ENCODE data around the gene GMIP.
"Not testable (repeated sequence)": the region's sequence is repeated elsewhere in the genome, so short reads cannot be mapped to it uniquely, and the experiment has no call there.

The GMIP gene

GRCh38 chr19:19606021-19606420, 37.4 kb downstream of the GMIP start:
- no peak for DNase-seq (ENCODE audit: low spot score)

- DNase-seq (ENCODE audit: low spot score): no peak
Observed at GRCh38 chr19:19602713-19603324, 40.6 kb downstream of the GMIP start.

- no peak for DNase-seq (ENCODE audit: low spot score)
Observed at GRCh38 chr19:19602136-19602712, 41.2 kb downstream of the GMIP start.

DNA sequence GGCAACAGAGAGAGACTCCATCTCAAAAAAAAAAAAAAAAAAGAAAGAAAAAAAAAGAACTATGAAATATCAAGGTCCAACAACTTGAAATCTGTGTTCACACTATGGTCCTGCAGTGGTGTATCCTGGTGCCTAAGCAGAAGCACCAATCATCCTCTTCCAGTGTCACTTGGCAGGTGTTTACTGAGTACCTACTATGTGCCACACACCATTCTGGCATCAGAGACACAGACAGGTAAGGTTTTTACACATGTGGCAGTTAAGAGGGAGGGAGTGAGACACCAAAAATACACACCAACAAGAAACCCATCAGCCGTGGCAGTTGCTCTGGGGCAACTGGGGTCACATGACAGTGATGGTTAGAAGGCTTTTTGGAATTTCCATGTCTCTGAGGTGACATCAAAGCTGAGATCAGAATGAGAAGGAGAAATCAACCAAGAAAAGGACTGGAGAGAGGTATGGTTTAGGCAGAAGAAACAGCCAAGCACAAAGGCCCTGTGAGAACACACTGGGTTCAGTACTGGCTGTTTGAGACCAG, 42.6 kb downstream of the GMIP start:
- DNase-seq (ENCODE audit: low spot score): no peak

- not testable (repeated sequence) for DNase-seq (ENCODE audit: low spot score)
Observed at GRCh38 chr19:19598728-19599451, 44.6 kb downstream of the GMIP start.

GRCh38 chr19:19597809-19598306, 45.6 kb downstream of the GMIP start:
- no peak for DNase-seq (ENCODE audit: low spot score)

DNA sequence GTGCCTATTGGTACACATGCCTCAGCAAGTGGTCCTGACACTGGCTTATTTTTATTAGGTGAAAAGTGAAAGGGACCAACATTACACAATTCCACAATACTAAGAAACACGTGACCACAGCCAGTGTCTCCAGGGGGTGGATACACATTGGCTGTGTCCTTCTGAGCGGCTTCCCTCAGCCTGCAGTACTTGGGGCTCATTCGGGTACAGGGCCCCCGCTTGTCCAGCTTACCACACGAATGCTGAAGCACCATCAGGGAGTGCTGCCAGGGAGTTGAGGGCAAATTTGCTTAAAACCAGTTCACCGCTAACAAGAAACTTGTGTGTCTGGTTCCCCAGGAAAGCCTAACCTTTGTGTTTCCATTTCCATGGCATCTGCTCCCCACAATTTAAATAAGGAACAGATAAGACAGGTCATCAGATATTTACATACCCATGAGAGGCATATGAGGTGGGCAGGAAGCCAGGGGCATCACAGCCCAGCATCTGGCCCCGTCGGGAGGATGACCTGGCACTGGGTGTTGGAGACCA, 48.2 kb downstream of the GMIP start:
- DNase-seq (ENCODE audit: low spot score): no peak

DNA sequence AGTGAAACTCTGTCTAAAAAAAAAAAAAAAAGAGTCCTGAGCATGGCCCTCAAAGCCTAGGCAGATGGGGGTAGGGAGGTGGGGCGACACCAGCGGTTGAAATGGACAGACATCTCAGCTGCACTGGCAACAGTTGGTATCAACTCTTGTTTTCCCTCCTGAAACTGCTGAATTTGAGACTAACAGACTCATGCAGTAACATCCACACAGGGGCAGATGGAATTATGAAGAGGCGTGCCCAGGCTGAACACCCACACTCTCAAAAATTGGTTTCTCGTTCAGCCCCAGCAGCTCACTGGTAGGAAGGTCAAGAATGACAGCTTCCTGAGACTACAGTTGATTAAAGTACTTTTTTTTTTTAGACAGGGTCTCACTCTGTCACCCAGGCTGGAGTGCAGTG, 49.1 kb downstream of the GMIP start:
- DNase-seq (ENCODE audit: low spot score): no peak

DNA sequence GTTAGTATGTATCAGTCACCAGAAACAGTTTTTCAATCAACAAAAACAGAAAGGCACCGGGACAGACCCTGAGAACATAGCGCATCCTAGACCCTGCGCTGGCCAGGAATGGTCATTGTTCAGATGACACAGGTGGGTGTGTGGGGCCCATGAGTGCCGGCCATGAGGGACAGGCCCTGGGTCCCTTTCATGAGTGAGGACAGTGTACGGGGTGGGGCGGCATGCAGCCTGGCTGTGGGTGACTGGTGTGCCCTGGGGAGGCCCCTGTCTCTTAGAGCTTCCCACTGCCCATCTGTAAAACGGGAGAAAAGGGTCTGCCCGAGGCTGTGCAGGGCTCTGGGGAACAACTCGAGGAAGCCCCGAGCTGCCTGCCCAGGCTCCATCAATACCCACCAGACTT, 50.8 kb downstream of the GMIP start:
- no peak for DNase-seq (ENCODE audit: low spot score)

DNA sequence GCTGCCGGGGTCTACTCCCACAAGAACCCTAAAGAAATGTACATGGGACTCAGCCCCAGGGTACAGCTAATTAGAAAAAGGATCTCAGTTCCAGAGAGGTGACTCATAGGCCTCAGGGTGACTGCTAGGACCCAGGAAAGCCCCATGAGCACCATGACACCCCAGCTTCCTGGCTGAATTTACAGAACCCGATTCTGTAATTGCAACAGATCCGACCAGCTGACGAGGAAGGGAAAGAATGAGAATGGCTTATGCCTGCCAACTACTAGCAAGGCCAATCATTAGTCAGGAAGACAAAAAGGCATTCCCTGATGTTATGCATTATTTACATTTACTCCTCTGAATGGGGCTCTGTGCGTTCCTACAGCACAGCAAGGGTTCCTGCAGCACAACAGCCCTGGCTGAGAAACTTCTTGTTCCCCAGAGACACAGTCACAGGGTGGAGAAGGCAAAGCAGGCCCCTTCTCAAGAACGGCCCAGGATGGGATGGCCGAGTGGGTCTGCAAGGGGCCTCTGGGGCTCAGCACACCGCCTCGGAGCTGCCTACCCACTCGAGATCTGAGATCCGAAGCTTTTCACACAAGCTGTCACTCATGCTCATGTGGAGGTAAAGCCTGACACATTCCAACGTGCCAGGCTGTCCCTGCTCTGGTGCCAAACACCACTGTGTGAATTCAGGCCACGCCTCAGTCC, 52.2 kb downstream of the GMIP start:
- peak; percentile 9 for DNase-seq (ENCODE audit: low spot score)

GRCh38 chr19:19588546-19588945, 54.9 kb downstream of the GMIP start:
- no peak for DNase-seq (ENCODE audit: low spot score)

- no peak for DNase-seq (ENCODE audit: low spot score)
Observed at GRCh38 chr19:19587771-19588170, 55.7 kb downstream of the GMIP start.

GRCh38 chr19:19584356-19584755, 59.1 kb downstream of the GMIP start:
- DNase-seq (ENCODE audit: low spot score): no peak

DNA sequence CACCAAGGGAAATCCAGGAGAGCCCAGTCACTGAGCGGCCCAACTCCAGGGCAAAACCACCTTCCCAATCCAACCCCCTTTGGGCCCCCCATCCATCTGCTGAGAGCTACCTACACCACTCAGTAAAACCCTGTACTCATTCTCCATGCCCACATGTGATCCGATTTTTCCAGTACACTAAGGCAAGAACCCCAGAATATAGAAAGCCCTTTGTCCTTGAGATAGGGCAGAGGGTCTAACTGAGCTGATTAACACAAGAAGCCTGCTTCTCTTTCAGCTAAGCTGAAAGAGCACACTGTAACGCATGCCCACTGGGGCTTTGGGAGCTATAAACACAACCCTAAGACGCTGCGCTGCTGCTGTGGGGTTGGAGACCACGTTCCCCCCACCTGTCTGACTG, 61.0 kb downstream of the GMIP start:
- no peak for DNase-seq (ENCODE audit: low spot score)

- no peak for DNase-seq (ENCODE audit: low spot score)
Observed at GRCh38 chr19:19581391-19581790, 62.1 kb downstream of the GMIP start.

- DNase-seq (ENCODE audit: low spot score): no peak
Observed at GRCh38 chr19:19580418-19580817, 63.0 kb downstream of the GMIP start.

DNA sequence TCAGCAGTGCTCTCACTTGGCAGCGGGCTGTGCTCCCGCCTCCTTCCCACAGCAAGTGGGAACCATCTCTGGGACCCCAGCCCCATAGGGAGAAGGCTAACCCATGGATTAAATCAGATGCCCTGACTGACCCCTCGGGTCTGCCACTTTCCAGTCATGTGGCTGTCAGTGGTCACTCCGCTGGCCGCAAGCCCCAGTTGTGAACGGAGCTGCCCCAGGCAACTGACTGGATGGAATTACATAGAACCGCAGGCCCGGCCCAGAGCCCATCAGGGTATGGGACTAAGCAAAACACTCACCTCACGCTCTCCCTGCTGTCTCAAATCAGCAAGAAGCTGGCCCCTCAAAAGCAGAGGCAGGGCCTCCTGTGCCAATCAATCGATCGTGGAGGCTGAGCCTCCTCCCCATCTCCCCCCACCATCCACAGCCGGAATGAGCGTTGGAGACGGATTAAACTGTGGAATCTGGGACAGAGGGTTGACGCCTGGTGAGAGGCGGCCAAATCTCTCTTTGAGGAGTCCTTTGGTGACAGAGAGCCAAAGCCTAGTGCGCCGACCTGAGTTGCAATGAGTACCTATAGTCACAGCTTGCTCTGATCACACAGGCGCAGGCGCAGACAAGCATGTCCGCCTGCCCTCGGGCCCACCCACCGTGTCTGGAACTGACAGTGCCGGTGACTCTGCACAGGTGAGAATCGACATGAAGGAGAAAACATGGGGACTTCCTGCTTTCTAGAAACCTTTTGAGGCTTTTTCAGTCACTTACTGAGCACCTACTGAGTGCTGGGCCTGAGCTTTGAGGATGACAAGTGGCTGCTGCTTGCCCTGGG, 63.7 kb downstream of the GMIP start:
- no peak for DNase-seq (ENCODE audit: low spot score)

Measured in pons (tissue), 1 donor.